GM23338 (cell line): ENCODE data around the gene CYGB. TPM values are rescaled to one million over a fixed set of nuclear protein-coding genes. Genes with fewer than 3 reads are reported as not detected.
A peak's percentile ranks its signal among the peaks of the same experiment; 100 is the strongest.

Experiments used
- ATAC-seq: fragments of 200-7000 bp; cut with Tn5 transposase; 3 replicates; pipeline ENCODE4 v1.9.1; 2020
- DNase-seq: peaks from one replicate; pipeline ENCODE4 v3.0.0-alpha.2; 2015; ENCODE audit warnings: low spot score
- H2AFZ ChIP-seq: fragments of 200-600 bp; sonication (generic); 2 replicates; pipeline ENCODE4 v1.8.0; 2016; ENCODE audit warnings: antibody characterized with exemption, mild to moderate bottlenecking, moderate library complexity
- H3F3A ChIP-seq: fragments of 200-600 bp; sonication (generic); replicated peaks from 2 replicates; pipeline ENCODE4 v1.8.0; 2017; ENCODE audit warnings: antibody characterized with exemption, mixed run types, low read depth
- H3K27ac ChIP-seq: fragments of 200-600 bp; sonication (generic); 2 replicates; pipeline ENCODE4 v1.6.1; 2016; ENCODE audit warnings: low read depth
- H3K27me3 ChIP-seq: fragments of 200-600 bp; sonication (generic); 2 replicates; pipeline ENCODE4 v1.8.0; 2016; ENCODE audit warnings: mild to moderate bottlenecking, mixed run types, moderate library complexity; ENCODE audit not compliant: insufficient read depth
- H3K36me3 ChIP-seq: fragments of 200-600 bp; sonication (generic); 2 replicates; pipeline ENCODE4 v1.8.0; 2016; ENCODE audit warnings: mild to moderate bottlenecking; ENCODE audit not compliant: insufficient read depth
- H3K4me1 ChIP-seq: fragments of 200-600 bp; sonication (generic); 2 replicates; pipeline ENCODE4 v1.8.0; 2016; ENCODE audit warnings: mild to moderate bottlenecking, moderate library complexity; ENCODE audit not compliant: insufficient read depth
- H3K4me2 ChIP-seq: fragments of 200-600 bp; sonication (generic); 2 replicates; pipeline ENCODE4 v1.7.1; 2017; ENCODE audit warnings: mixed run types
- H3K4me3 ChIP-seq: fragments of 200-600 bp; sonication (generic); 2 replicates; pipeline ENCODE4 v1.6.1; 2016; ENCODE audit warnings: mixed run types
- H3K79me2 ChIP-seq: fragments of 200-600 bp; sonication (generic); replicated peaks from 2 replicates; pipeline ENCODE4 v1.8.0; 2017; ENCODE audit warnings: mild to moderate bottlenecking; ENCODE audit not compliant: insufficient read depth
- H3K9me2 ChIP-seq: fragments of 200-600 bp; sonication (generic); 2 replicates; pipeline ENCODE4 v1.8.0; 2017; ENCODE audit not compliant: insufficient read depth
- H4K20me1 ChIP-seq: fragments of 200-600 bp; sonication (generic); replicated peaks from 2 replicates; pipeline ENCODE4 v1.8.0; 2017; ENCODE audit warnings: mild to moderate bottlenecking; ENCODE audit not compliant: insufficient read depth
- H3K27ac Mint-ChIP-seq: 2 replicates; pipeline ENCODE4 v1.8.0; 2020; ENCODE audit warnings: inconsistent platforms, mild to moderate bottlenecking, moderate library complexity, mixed read lengths
- H3K27me3 Mint-ChIP-seq: 3 replicates; pipeline ENCODE4 v1.8.0; 2022; ENCODE audit warnings: low read depth, mild to moderate bottlenecking, moderate library complexity, mixed read lengths, inconsistent platforms; ENCODE audit not compliant: insufficient read depth, poor library complexity
- H3K36me3 Mint-ChIP-seq: 3 replicates; pipeline ENCODE4 v1.8.0; 2021; ENCODE audit warnings: low read depth, mild to moderate bottlenecking, inconsistent platforms, moderate library complexity, mixed read lengths
- H3K4me1 Mint-ChIP-seq: 3 replicates; pipeline ENCODE4 v1.8.0; 2020; ENCODE audit warnings: mild to moderate bottlenecking, inconsistent platforms, mixed read lengths
- H3K4me3 Mint-ChIP-seq: 3 replicates; pipeline ENCODE4 v1.8.0; 2021; ENCODE audit warnings: moderate library complexity, mild to moderate bottlenecking, inconsistent platforms, mixed read lengths
- H3K9me3 Mint-ChIP-seq: 3 replicates; pipeline ENCODE4 v1.8.0; 2020; ENCODE audit warnings: moderate library complexity, mild to moderate bottlenecking, inconsistent platforms, mixed read lengths
- ETS1 ChIP-seq: IDR thresholded peaks from 2 replicates; pipeline ENCODE4 v1.6.1; 2016; ENCODE audit warnings: antibody characterized with exemption
- EZH2 ChIP-seq: fragments of 200-600 bp; sonication (generic); IDR thresholded peaks from one replicate; pipeline ENCODE4 v1.8.0; 2017; ENCODE audit warnings: antibody characterized with exemption, mild to moderate bottlenecking, low read depth; ENCODE audit not compliant: unreplicated experiment
- EZH2phosphoT487 ChIP-seq: fragments of 200-600 bp; sonication (generic); IDR thresholded peaks from one replicate; pipeline ENCODE4 v1.8.1; 2018; ENCODE audit warnings: antibody characterized with exemption; ENCODE audit not compliant: unreplicated experiment
- POLR2AphosphoS5 ChIP-seq: IDR thresholded peaks from 2 replicates; pipeline ENCODE4 v1.6.1; 2016; ENCODE audit warnings: antibody characterized with exemption, low read depth
- REST ChIP-seq: IDR thresholded peaks from one replicate; pipeline ENCODE4 v1.6.1; 2018; ENCODE audit warnings: antibody characterized with exemption; ENCODE audit not compliant: unreplicated experiment
- STAT1 ChIP-seq: IDR thresholded peaks from one replicate; pipeline ENCODE4 v1.6.1; 2016; ENCODE audit warnings: antibody characterized with exemption; ENCODE audit not compliant: unreplicated experiment
- ZNF114 ChIP-seq: fragments of 250-450 bp; sonication (Bioruptor Pico); IDR thresholded peaks from 2 replicates; pipeline ENCODE4 v1.5.0; 2020; ENCODE audit warnings: mild to moderate bottlenecking, moderate library complexity
- ZNF462 ChIP-seq: fragments of 250-450 bp; sonication (Bioruptor Pico); IDR thresholded peaks from 2 replicates; pipeline ENCODE4 v1.5.0; 2020; ENCODE audit warnings: mild to moderate bottlenecking, moderate library complexity
- polyA plus RNA-seq: library from polyadenylated mRNA; unstranded; fragments of >200 nt; fragmentation: Nextera tagmentation; extraction: Ambion mirVana; gene quantifications from 2 replicates; pipeline ENCODE4 v1.2.1, GENCODE V29; 2016
- total RNA-seq: library from RNA; depleted of rRNA; stranded (reverse); fragments of >200 nt; shearing (Covaris generic); gene quantifications from 2 replicates; pipeline ENCODE4 v1.2.3, GENCODE V29; 2014

CYGB gene
- total and polyA plus RNA-seq, 2 experiments from 2014 or later = 1.2 to 1.7 TPM

GRCh38 chr17:76543482-76543825, 5.9 kb upstream of the CYGB start:
- Histone ChIP-seq H3K27me3 (peaks cover 16% of the 10 kb centered on the region), H3K79me2 (no peaks in the 10 kb centered on the region), H3K4me3 (no peak overlapping the region), H3K4me2 (no peak overlapping the region), H4K20me1 (no peaks in the 10 kb centered on the region), H3K9me2 (no peaks in the 10 kb centered on the region), H3K4me1 (peaks cover 22% of the 10 kb centered on the region), H2AFZ (no peak overlapping the region), H3F3A (peaks cover 5% of the 10 kb centered on the region; the same call in 1 of the 2 replicates), H3K36me3 (no peaks in the 10 kb centered on the region), H3K27ac (no peak overlapping the region)
- peaks cover 44% of the 10 kb centered on the region for H3K4me1 Mint-ChIP-seq
- TF ChIP-seq STAT1 = no peak
- no peak for TF ChIP-seq ZNF462 (CRISPR knock-in tag)
- TF ChIP-seq ETS1 = no peak
- TF ChIP-seq EZH2phosphoT487 = no peak
- no peak for TF ChIP-seq EZH2
- TF ChIP-seq REST = no peak
- TF ChIP-seq ZNF114 (CRISPR knock-in tag) = no peak
- TF ChIP-seq POLR2AphosphoS5 = no peak
- ATAC-seq (no peak), DNase-seq (peak; percentile 15)
- H3K4me3 Mint-ChIP-seq = no peak overlapping the region; the same call in 2 of the 3 replicates
- no peak overlapping the region for H3K27ac Mint-ChIP-seq
- H3K9me3 Mint-ChIP-seq = no peaks in the 10 kb centered on the region; the same call in 2 of the 3 replicates
- H3K27me3 Mint-ChIP-seq = peaks cover 39% of the 10 kb centered on the region
- H3K36me3 Mint-ChIP-seq = no peaks in the 10 kb centered on the region
